Vagina (tissue), 2 donors: ENCODE results near the gene THAP4.

Source experiments
- CTCF ChIP-seq, 3 experiments: fragments of 450-650 bp in 2 of 3; fragments of 200-600 bp in 1 of 3; sonication (generic) in 1 of 3; IDR thresholded peaks; one replicate each; pipeline ENCODE4 v1.5.1; 2017 to 2019; ENCODE audit warnings: antibody characterized with exemption in 3 of 3, mild to moderate bottlenecking in 2 of 3, moderate library complexity in 2 of 3
- POLR2A ChIP-seq, 2 donors: fragments of 450-650 bp; IDR thresholded peaks; one replicate each; pipeline ENCODE4 v1.6.1; 2017; ENCODE audit warnings: antibody characterized with exemption in 2 of 2, mild to moderate bottlenecking in 2 of 2, moderate library complexity in 2 of 2
- POLR2AphosphoS5 ChIP-seq, 2 donors: sonication (generic); formaldehyde crosslinking; IDR thresholded peaks; one replicate each; pipeline ENCODE4 v1.9.0; 2017; ENCODE audit warnings: antibody characterized with exemption in 2 of 2, mild to moderate bottlenecking in 2 of 2, low read depth in 1 of 2; ENCODE audit not compliant: insufficient read depth in 1 of 2

DNA sequence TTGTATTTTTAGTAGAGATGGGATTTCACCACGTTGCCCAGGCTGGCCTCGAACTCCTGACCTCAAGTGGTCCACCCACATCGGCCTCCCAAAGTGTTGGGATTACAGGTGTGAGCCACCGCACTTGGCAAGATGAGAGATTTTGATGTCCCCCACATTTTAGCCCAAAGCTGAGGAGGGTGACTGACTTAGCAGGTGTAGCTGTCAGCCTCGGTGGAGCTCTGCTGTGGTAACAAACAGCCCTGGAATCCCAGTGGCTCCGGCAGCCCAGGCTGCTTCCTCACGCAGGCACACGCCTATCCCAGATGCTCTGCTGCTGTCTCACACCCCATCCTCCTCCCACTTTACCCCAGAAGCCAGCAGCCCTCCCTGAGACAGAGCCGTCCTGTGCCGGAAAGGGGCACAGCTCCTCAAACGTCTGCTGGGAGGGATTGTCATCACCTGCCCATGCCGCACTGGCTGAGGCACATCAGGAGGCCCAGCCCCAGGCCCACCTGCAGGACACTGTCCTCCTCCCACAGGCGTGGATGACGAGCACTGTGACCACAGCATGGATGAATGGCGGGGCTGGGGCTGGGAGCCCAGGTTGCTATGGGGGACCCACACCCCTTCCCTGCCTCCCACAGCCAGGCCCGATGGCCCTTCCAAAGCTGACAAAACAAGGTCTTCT is 89.0 kb downstream of the THAP4 start:
- TF ChIP-seq CTCF (IDR thresholded peaks at IDR 0.05) (no peak), POLR2AphosphoS5 (IDR thresholded peaks at IDR 0.05; ENCODE audit: insufficient read depth in 1 of 2, low read depth in 1 of 2) (no peak), POLR2A (IDR thresholded peaks at IDR 0.05) (no peak)
